A549 (cell line): ENCODE results near the gene MGRN1. TPM values are rescaled to one million over a fixed set of nuclear protein-coding genes. Genes with fewer than 3 reads are reported as not detected.
A peak's percentile ranks its signal among the peaks of the same experiment; 100 is the strongest.

Source experiments
- ATAC-seq, 2 experiments: fragments of 200-7000 bp in 1 of 2; fragments of >200 bp in 1 of 2; cut with Nextera tagmentation in 1 of 2; cut with Tn5 transposase in 1 of 2; 3 replicates each; pipeline versions ENCODE4 v1.8.0 to v1.9.1; 2018 to 2020; ENCODE audit warnings: mild to moderate bottlenecking in 1 of 2, moderate library complexity in 1 of 2
- CTCF ChIA-PET: fragments of 300-600 bp; sonication (Branson Sonifier 250); formaldehyde crosslinking; extraction: SDS; loops from one replicate; lab custom pipeline; 2021; ENCODE audit warnings: antibody characterized with exemption, inconsistent platforms; lab: Yijun Ruan, JAX
- POLR2A ChIA-PET: fragments of 350-600 bp; formaldehyde crosslinking; extraction: SDS; loops from one replicate; lab custom pipeline; 2021; ENCODE audit warnings: antibody characterized with exemption, inconsistent platforms; lab: Yijun Ruan, JAX
- DNase-seq, 2 experiments: peaks; one replicate each; pipeline versions ENCODE4 v3.0.0 to v3.0.0-alpha.2; 2011 to 2016; ENCODE audit warnings: low read depth in 1 of 2, low spot score in 1 of 2
- FAIRE-seq: peaks from 2 replicates; lab custom pipeline; 2011; peaks lifted over from hg19 to GRCh38; lab: Jason Lieb, UNC
- H3K27ac ChIP-seq, 2 experiments: fragments of >200 bp; sonication (Bioruptor Twin); formaldehyde crosslinking; 3 replicates each; pipeline ENCODE4 v1.5.1; 2016 to 2017
- H3K4me1 ChIP-seq: fragments of >200 bp; sonication (Bioruptor Twin); formaldehyde crosslinking; 3 replicates; pipeline ENCODE4 v1.6.1; 2016
- H3K4me2 ChIP-seq: fragments of >200 bp; sonication (Bioruptor Twin); formaldehyde crosslinking; 3 replicates; pipeline ENCODE4 v1.6.1; 2016
- H3K4me3 ChIP-seq: fragments of >200 bp; sonication (Bioruptor Twin); formaldehyde crosslinking; 3 replicates; pipeline ENCODE4 v1.5.1; 2016
- H3K9me3 ChIP-seq: fragments of >200 bp; sonication (Bioruptor Twin); formaldehyde crosslinking; 3 replicates; pipeline ENCODE4 v1.6.1; 2016
- ATOH8 ChIP-seq: fragments of 250-450 bp; sonication (Bioruptor Pico); IDR thresholded peaks from 2 replicates; pipeline ENCODE4 v1.5.0; 2020; ENCODE audit warnings: low read depth, mild to moderate bottlenecking, moderate library complexity
- BCL3 ChIP-seq: fragments of >200 bp; sonication (Bioruptor Twin); formaldehyde crosslinking; IDR thresholded peaks from 3 replicates; pipeline ENCODE4 v1.6.1; 2016
- BHLHE40 ChIP-seq: IDR thresholded peaks from 2 replicates; pipeline ENCODE4 v1.6.1; 2012; ENCODE audit warnings: low read depth, low read length, inconsistent platforms
- CEBPB ChIP-seq, 2 experiments: fragments of >200 bp in 1 of 2; sonication (Bioruptor Twin) in 1 of 2; formaldehyde crosslinking in 1 of 2; IDR thresholded peaks; 2 replicates each; pipeline ENCODE4 v1.6.1; 2012 to 2016
- CTCF ChIP-seq: fragments of >200 bp; sonication (Bioruptor Twin); formaldehyde crosslinking; IDR thresholded peaks from 3 replicates; pipeline ENCODE4 v1.5.1; 2016
- E2F6 ChIP-seq: IDR thresholded peaks from 2 replicates; pipeline ENCODE4 v1.6.1; 2012; ENCODE audit warnings: low read depth, borderline replicate concordance
- EHMT2 ChIP-seq: fragments of 200-600 bp; sonication (generic); IDR thresholded peaks from 2 replicates; pipeline ENCODE4 v1.6.1; 2016; ENCODE audit warnings: antibody characterized with exemption, low read depth, mild to moderate bottlenecking, moderate library complexity
- EP300 ChIP-seq, 2 experiments: fragments of >200 bp; sonication (Bioruptor Twin); formaldehyde crosslinking; IDR thresholded peaks; 2 replicates in 1 of 2; 3 replicates in 1 of 2; pipeline ENCODE4 v1.6.1; 2016 to 2017
- ESRRA ChIP-seq: fragments of 150-350 bp; IDR thresholded peaks from 2 replicates; pipeline ENCODE4 v1.6.1; 2014; ENCODE audit warnings: mild to moderate bottlenecking, low read length, borderline replicate concordance
- FOSB ChIP-seq: fragments of 250-450 bp; sonication (Bioruptor Pico); IDR thresholded peaks from 2 replicates; pipeline ENCODE4 v1.5.0; 2020; ENCODE audit warnings: mild to moderate bottlenecking, moderate library complexity
- JUNB ChIP-seq: fragments of >200 bp; sonication (Bioruptor Twin); formaldehyde crosslinking; IDR thresholded peaks from 2 replicates; pipeline ENCODE4 v1.6.1; 2016
- MAFK ChIP-seq: fragments of 450-650 bp; IDR thresholded peaks from 2 replicates; pipeline ENCODE4 v1.6.1; 2014; ENCODE audit not compliant: partially characterized antibody
- MAX ChIP-seq: IDR thresholded peaks from 2 replicates; pipeline ENCODE4 v1.6.1; 2012
- MAZ ChIP-seq: fragments of 150-350 bp; IDR thresholded peaks from 2 replicates; pipeline ENCODE4 v1.6.1; 2014; ENCODE audit warnings: antibody characterized with exemption, low read depth, low read length, borderline replicate concordance
- MYC ChIP-seq: IDR thresholded peaks from 2 replicates; pipeline ENCODE4 v1.6.1; 2012; ENCODE audit warnings: mild to moderate bottlenecking, inconsistent platforms, low read length, improper control_type of control experiment, borderline replicate concordance
- POLR2A ChIP-seq: IDR thresholded peaks from 2 replicates; pipeline ENCODE4 v1.6.1; 2012; ENCODE audit warnings: mild to moderate bottlenecking, low read length
- RARB ChIP-seq: fragments of 250-450 bp; sonication (Bioruptor Pico); IDR thresholded peaks from 2 replicates; pipeline ENCODE4 v1.8.0; 2021; ENCODE audit warnings: mild to moderate bottlenecking, moderate library complexity
- SMC3 ChIP-seq: fragments of >200 bp; sonication (Bioruptor Twin); formaldehyde crosslinking; IDR thresholded peaks from 3 replicates; pipeline ENCODE4 v1.6.1; 2018; ENCODE audit warnings: inconsistent platforms
- SREBF2 ChIP-seq: fragments of 450-650 bp; IDR thresholded peaks from 2 replicates; pipeline ENCODE4 v1.6.1; 2014; ENCODE audit warnings: mild to moderate bottlenecking, moderate library complexity
- TP53 ChIP-seq: fragments of 250-450 bp; sonication (Bioruptor Pico); IDR thresholded peaks from 2 replicates; pipeline ENCODE4 v1.5.0; 2021; ENCODE audit warnings: mild to moderate bottlenecking, moderate library complexity
- ZC3H11A ChIP-seq: fragments of 450-650 bp; IDR thresholded peaks from 2 replicates; pipeline ENCODE4 v1.6.1; 2014; ENCODE audit warnings: antibody characterized with exemption, mild to moderate bottlenecking
- WGBS: methylation state at CpG from one replicate; pipeline ENCODE4 v1.1.6; 2017; ENCODE audit errors: missing lambda C conversion rate; 5-methylcytosine and 5-hydroxymethylcytosine counted together
- polyA plus RNA-seq, 4 experiments: library from polyadenylated mRNA; depleted of rRNA in 3 of 4; stranded (reverse); fragments of >200 nt; fragmentation: RNase III in 1 of 4; extraction: RNeasy Plus Mini Kit Qiagen cat#74134 plus additional on column Dnase treatment in 1 of 4; gene quantifications; 2 replicates in 3 of 4; 3 replicates in 1 of 4; pipeline ENCODE4 v1.2.3, GENCODE V29; 2011 to 2017

The MGRN1 gene
- polyA plus RNA-seq, 2 of the 4 experiments (the other 2 are of a cell fraction), result 4.3 to 29.9 TPM

GRCh38 chr16:4734063-4734729, 109.6 kb downstream of the MGRN1 start, which contains the start of the genes ANKS3 and DNAAF8 (continued):
- no peak for TF ChIP-seq EHMT2
- no peak for TF ChIP-seq SREBF2
- no peak for TF ChIP-seq SMC3

GRCh38 chr16:4734730-4735535, 110.3 kb downstream of the MGRN1 start:
- peak; percentile 77 to 83 for ATAC-seq
- Histone ChIP-seq H3K4me3 (peak overlapping the region; percentile 92), H3K9me3 (no peaks in the 10 kb centered on the region), H3K27ac (peak overlapping the region; percentile 78 to 94), H3K4me1 (peaks cover 8% of the 10 kb centered on the region; the same call in 1 of the 3 replicates), H3K4me2 (peak overlapping the region; percentile 90)
- ChIA-PET CTCF (interaction anchor here (0.9 to 2.0 kb wide), 3 partner anchors 10 to 221 kb away, joined by 4 to 8 read pairs (median 4); no protein-coding TSS in a partner anchor), POLR2A (interaction anchor here (0.6 to 2.4 kb wide), 18 partner anchors 9 to 223 kb away, joined by 3 to 25 read pairs (median 4); partner anchors contain the start of genes NUDT16L1, ROGDI, SEC14L5 and ZNF500)
- FAIRE-seq, result no peak
- peak; percentile 73 to 81 for DNase-seq
- TF ChIP-seq MAZ, result no peak
- TF ChIP-seq ZC3H11A, result no peak
- TF ChIP-seq MYC, result peak; percentile 72; the same call in 1 of the 2 replicates
- no peak for TF ChIP-seq MAX
- peak; percentile 55 for TF ChIP-seq POLR2A
- TF ChIP-seq BCL3, result 0 out of 3 replicates have a peak, but pooled peaks have one; percentile 33
- 27% methylated on average over 24 of the region's 38 CpGs for WGBS

- ChIA-PET POLR2A (interaction anchor here (1.3 kb wide), 1 partner anchor 66 kb away, joined by 3 read pairs; the partner anchor contains the start of gene ROGDI), CTCF (interaction anchor here (0.7 kb wide), 2 partner anchors 35 to 220 kb away, joined by 3 read pairs; no protein-coding TSS in a partner anchor)
- no peak overlapping the region for H3K4me3 ChIP-seq
- H3K27ac ChIP-seq, result no peak overlapping the region
- FAIRE-seq (no peak), ATAC-seq (no peak), DNase-seq (no peak)
- H3K9me3 ChIP-seq, result no peaks in the 10 kb centered on the region
- H3K4me2 ChIP-seq, result no peak overlapping the region
- peaks cover 8% of the 10 kb centered on the region; the same call in 1 of the 3 replicates for H3K4me1 ChIP-seq
- WGBS, result 78% methylated on average over 4 of the region's 4 CpGs
- TF ChIP-seq MAFK (peak; percentile 76), MAX (no peak), MAZ (no peak)
These were observed 111.9 kb downstream of the MGRN1 start for GRCh38 chr16:4736546-4736945.

- no peak overlapping the region for H3K4me2 ChIP-seq
- WGBS, result 78% methylated on average over 13 of the region's 15 CpGs
- ATAC-seq (no peak), FAIRE-seq (no peak), DNase-seq (no peak)
- no peak overlapping the region for H3K4me3 ChIP-seq
- no peaks in the 10 kb centered on the region for H3K9me3 ChIP-seq
- no peak overlapping the region for H3K27ac ChIP-seq
- peaks cover 8% of the 10 kb centered on the region; the same call in 1 of the 3 replicates for H3K4me1 ChIP-seq
- ChIA-PET CTCF (interaction anchor here (0.7 to 1.2 kb wide), 2 partner anchors 218 to 1019 kb away, joined by 4 to 9 read pairs; no protein-coding TSS in a partner anchor), POLR2A (no interaction called here)
- TF ChIP-seq TP53 (CRISPR knock-in tag) (no peak), CEBPB (IDR thresholded peaks at IDR 0.05) (no peak), BHLHE40 (no peak), FOSB (CRISPR knock-in tag) (no peak), MAX (no peak), JUNB (no peak), BCL3 (no peak), EP300 (IDR thresholded peaks at IDR 0.05) (no peak), ESRRA (no peak), ATOH8 (CRISPR knock-in tag) (no peak), E2F6 (no peak), CTCF (no peak), RARB (CRISPR knock-in tag) (no peak)
These were observed 112.9 kb downstream of the MGRN1 start for GRCh38 chr16:4737545-4737944.
